Activated T-helper 1 cell treated with anti-CD3 and anti-CD28 coated beads, Interleukin-2, amount 50 U/mL, for 16 hours (primary cell): ENCODE results near the gene TRABD.
"Not testable (repeated sequence)": the region's sequence is repeated elsewhere in the genome, so short reads cannot be mapped to it uniquely, and the experiment has no call there.

Experiments
- DNase-seq, 2 donors: peaks; one replicate each; pipeline ENCODE4 v3.0.0-alpha.2; 2020; ENCODE audit warnings: low read depth in 1 of 2, low spot score in 1 of 2

The TRABD gene

GRCh38 chr22:50185375-50186087, at the start of gene TRABD:
Gene TRABD (plus strand): TSS chr22:50185913. CDS start chr22:50193061, 7,148 bp downstream.
- peak; percentile 68 to 83 for DNase-seq

GRCh38 chr22:50136581-50137015, 49.1 kb upstream of the TRABD start:
- no peak for DNase-seq

- DNase-seq, result not testable (repeated sequence)
Measured at GRCh38 chr22:50137277-50137676, 48.4 kb upstream of the TRABD start.

- no peak for DNase-seq
Measured at GRCh38 chr22:50138041-50138440, 47.7 kb upstream of the TRABD start.

GRCh38 chr22:50138988-50139387, 46.7 kb upstream of the TRABD start:
- DNase-seq, result no peak

GRCh38 chr22:50139843-50140415, 45.8 kb upstream of the TRABD start:
- DNase-seq, result no peak

- DNase-seq, result no peak
Measured at GRCh38 chr22:50140615-50141014, 45.1 kb upstream of the TRABD start.

- DNase-seq, result no peak
Measured at GRCh38 chr22:50141462-50141861, 44.3 kb upstream of the TRABD start.

- DNase-seq, result no peak
Measured at GRCh38 chr22:50141891-50142363, 43.8 kb upstream of the TRABD start.

- DNase-seq, result no peak
Measured at GRCh38 chr22:50143096-50143495, 42.6 kb upstream of the TRABD start.

- DNase-seq, result no peak
Measured at GRCh38 chr22:50144005-50144614, 41.6 kb upstream of the TRABD start.

GRCh38 chr22:50145721-50146438, 39.8 kb upstream of the TRABD start:
- DNase-seq, result no peak

- DNase-seq, result no peak
Measured at GRCh38 chr22:50146439-50147238, 39.1 kb upstream of the TRABD start.

- DNase-seq, result not testable (repeated sequence)
Measured at GRCh38 chr22:50147258-50148165, 38.2 kb upstream of the TRABD start.

GRCh38 chr22:50148166-50148500, 37.6 kb upstream of the TRABD start:
- no peak for DNase-seq

GRCh38 chr22:50148991-50149721, 36.6 kb upstream of the TRABD start:
- peak; percentile 56 to 57 for DNase-seq

- no peak for DNase-seq
Measured at GRCh38 chr22:50150161-50151129, 35.3 kb upstream of the TRABD start.
